HG03159 (cell line): Measurements from ENCODE around the gene MADD.
"Not testable (repeated sequence)": the region's sequence is repeated elsewhere in the genome, so short reads cannot be mapped to it uniquely, and the experiment has no call there.

Experiments
- ATAC-seq: cut with Tn5 transposase; IDR thresholded peaks from one replicate; pipeline ENCODE4 v1.9.1; 2021; ENCODE audit warnings: mild to moderate bottlenecking, moderate library complexity; ENCODE audit not compliant: unreplicated experiment

The MADD gene

GRCh38 chr11:47272706-47273105 is 2.8 kb downstream of the MADD start:
- ATAC-seq, result no peak

- ATAC-seq, result no peak
These were observed 4.7 kb downstream of the MADD start for GRCh38 chr11:47274495-47275235.

- no peak for ATAC-seq
These were observed 7.0 kb downstream of the MADD start for GRCh38 chr11:47276923-47277322.

- ATAC-seq, result no peak
These were observed 8.1 kb downstream of the MADD start for GRCh38 chr11:47278058-47278457.

GRCh38 chr11:47278769-47279168 is 8.8 kb downstream of the MADD start:
- ATAC-seq, result no peak

GRCh38 chr11:47280099-47280498 is 10.2 kb downstream of the MADD start:
- no peak for ATAC-seq

GRCh38 chr11:47280860-47281259 is 10.9 kb downstream of the MADD start:
- no peak for ATAC-seq

- ATAC-seq, result no peak
These were observed 12.5 kb downstream of the MADD start for GRCh38 chr11:47282462-47282861.

- ATAC-seq, result no peak
These were observed 14.2 kb downstream of the MADD start for GRCh38 chr11:47284151-47284550.

GRCh38 chr11:47285969-47286770 is 16.2 kb downstream of the MADD start:
- ATAC-seq, result no peak

- no peak for ATAC-seq
These were observed 18.1 kb downstream of the MADD start for GRCh38 chr11:47288066-47288465.

- no peak for ATAC-seq
These were observed 19.9 kb downstream of the MADD start for GRCh38 chr11:47289856-47290255.

GRCh38 chr11:47295385-47295784 is 25.5 kb downstream of the MADD start:
- ATAC-seq, result no peak

GRCh38 chr11:47296045-47296444 is 26.1 kb downstream of the MADD start:
- ATAC-seq, result no peak

GRCh38 chr11:47299078-47299477 is 29.1 kb downstream of the MADD start:
- ATAC-seq, result no peak

- ATAC-seq, result no peak
These were observed 32.9 kb downstream of the MADD start for GRCh38 chr11:47302853-47303252.

- no peak for ATAC-seq
These were observed 36.0 kb downstream of the MADD start for GRCh38 chr11:47305734-47306483.

- no peak for ATAC-seq
These were observed 36.5 kb downstream of the MADD start for GRCh38 chr11:47306484-47306844.

GRCh38 chr11:47308050-47308823 is 38.3 kb downstream of the MADD start:
- ATAC-seq, result no peak

GRCh38 chr11:47314992-47315391 is 45.1 kb downstream of the MADD start:
- ATAC-seq, result no peak

GRCh38 chr11:47316501-47316900 is 46.6 kb downstream of the MADD start:
- ATAC-seq, result not testable (repeated sequence)
